HG02870 (cell line): ENCODE data around the gene TIGD2.

ENCODE experiments used
- ATAC-seq: cut with Tn5 transposase; IDR thresholded peaks from one replicate; pipeline ENCODE4 v1.9.1; 2021; ENCODE audit warnings: mild to moderate bottlenecking, moderate library complexity; ENCODE audit not compliant: unreplicated experiment

TIGD2 gene

DNA sequence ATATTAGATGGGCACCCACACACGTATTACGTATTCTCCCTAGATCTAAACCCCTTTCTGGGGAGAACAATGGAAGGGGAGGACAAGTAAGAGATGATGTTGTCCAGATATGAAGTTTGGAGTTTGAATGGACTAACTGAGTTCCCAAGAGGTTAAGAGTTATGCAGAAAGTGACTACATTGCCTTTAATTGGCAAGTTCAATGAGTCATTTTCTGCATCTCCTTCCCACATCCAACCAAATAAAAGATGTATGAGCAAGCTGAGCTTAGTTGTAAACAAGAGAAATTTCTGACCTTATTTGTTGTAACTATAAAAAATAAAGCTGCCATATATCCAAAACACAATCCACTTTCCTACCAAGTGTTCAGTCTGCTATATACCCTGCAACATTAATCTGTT is 50.5 kb downstream of the TIGD2 start:
- ATAC-seq: no peak

DNA sequence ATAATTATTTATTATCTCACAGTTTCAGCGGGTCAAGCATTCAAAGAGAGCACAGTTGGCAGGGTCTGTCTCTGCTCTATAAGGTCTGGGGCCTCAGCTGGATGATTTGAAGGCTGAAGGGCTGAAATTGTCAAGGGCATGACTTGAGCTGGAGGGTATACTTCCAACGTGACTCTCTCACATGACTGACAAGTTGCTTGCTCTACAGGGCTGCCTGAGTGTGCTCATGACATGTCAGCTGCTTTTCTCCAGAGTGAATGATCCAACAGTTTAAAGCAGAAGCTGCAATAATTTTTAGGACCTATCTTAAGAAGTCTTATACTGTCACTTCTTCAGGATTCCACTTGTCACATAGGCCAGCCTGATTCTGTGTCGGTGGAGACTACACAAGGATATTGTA is 51.2 kb downstream of the TIGD2 start:
- ATAC-seq: no peak

DNA sequence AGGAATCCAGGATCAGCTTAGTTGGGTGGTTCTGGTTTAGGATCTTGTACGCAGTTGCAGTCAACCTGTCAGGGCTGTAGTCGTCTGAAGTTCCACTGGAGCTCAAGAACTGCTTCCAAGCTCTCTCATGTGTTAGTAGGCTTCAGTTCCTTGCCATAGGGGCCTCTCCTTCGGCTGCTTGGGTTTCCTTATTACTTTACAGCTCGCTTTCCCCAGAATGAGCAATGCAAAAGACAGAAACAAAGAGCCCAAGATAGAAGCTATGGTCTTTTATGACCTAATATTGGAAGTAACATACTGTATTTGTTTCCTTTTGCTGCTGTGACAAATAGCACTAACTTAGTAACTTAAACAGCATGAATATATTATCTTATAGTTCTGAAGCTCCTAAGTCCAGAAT is 51.7 kb downstream of the TIGD2 start:
- ATAC-seq: no peak

DNA sequence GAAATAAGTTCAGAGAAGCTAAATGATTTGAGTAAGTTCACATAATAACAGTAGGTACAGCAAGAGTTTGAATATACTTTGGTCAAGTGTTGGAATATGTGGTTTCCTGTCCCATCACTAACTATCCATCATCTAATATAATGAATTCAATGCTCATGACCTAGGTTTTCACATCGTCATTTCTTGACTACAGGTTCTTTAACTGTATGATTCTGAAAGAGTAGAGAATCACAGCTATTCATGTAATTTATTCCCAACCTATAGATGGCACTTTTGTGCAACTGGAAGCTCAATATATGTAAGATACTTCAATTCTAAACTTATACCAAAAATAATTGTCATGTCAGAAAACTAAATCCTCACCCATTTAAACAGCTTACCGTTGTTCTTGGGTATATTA is 53.1 kb downstream of the TIGD2 start:
- no peak for ATAC-seq
